HCT116 (cell line): Measurements from ENCODE around the gene C1orf115. TPM values are rescaled to one million over a fixed set of nuclear protein-coding genes. Genes with fewer than 3 reads are reported as not detected.

Source experiments
- CEBPB ChIP-seq: IDR thresholded peaks from 2 replicates; pipeline ENCODE4 v1.6.1; 2012; ENCODE audit warnings: low read depth
- ELF1 ChIP-seq: IDR thresholded peaks from 2 replicates; pipeline ENCODE4 v1.6.1; 2012; ENCODE audit warnings: low read depth, borderline replicate concordance
- JUND ChIP-seq: IDR thresholded peaks from 2 replicates; pipeline ENCODE4 v1.6.1; 2012
- POLR2AphosphoS5 ChIP-seq: IDR thresholded peaks from 2 replicates; pipeline ENCODE4 v1.6.1; 2011; ENCODE audit warnings: mild to moderate bottlenecking, low read depth, low read length, moderate library complexity
- ZFX ChIP-seq: fragments of 450-650 bp; IDR thresholded peaks from 2 replicates; pipeline ENCODE4 v1.6.1; 2017
- total RNA-seq: library from RNA; stranded (reverse); gene quantifications from one replicate; pipeline ENCODE4 v1.2.1, GENCODE V29; 2021; ENCODE audit not compliant: unreplicated experiment
- TF ChIP-seq, protein P1 (sequence below): IDR thresholded peaks from 2 replicates; pipeline ENCODE4 v1.6.1; 2012

Gene C1orf115
- total RNA-seq, 1 experiment from 2014 or later = 16.8 TPM

- TF ChIP-seq, protein P1, sequence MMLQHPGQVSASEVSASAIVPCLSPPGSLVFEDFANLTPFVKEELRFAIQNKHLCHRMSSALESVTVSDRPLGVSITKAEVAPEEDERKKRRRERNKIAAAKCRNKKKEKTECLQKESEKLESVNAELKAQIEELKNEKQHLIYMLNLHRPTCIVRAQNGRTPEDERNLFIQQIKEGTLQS = no peak
- TF ChIP-seq ZFX = peak; percentile 87
- TF ChIP-seq CEBPB = no peak
- TF ChIP-seq ELF1 = no peak
- TF ChIP-seq JUND = no peak
- TF ChIP-seq POLR2AphosphoS5 = peak; percentile 97
- TF ChIP-seq, all 23 proteins: peak for 7
Observed at GRCh38 chr1:220748089-220748934, 58.1 kb downstream of the C1orf115 start, which contains the start of gene MTARC2 (continued).

Other genes with a start within 250 kb of the C1orf115 start
- gene MARK1, start 162.2 kb upstream of the C1orf115 start, total RNA-seq = 3.6 TPM
- gene MTARC2, start 58.0 kb downstream of the C1orf115 start, total RNA-seq = 16.6 TPM
- gene MTARC1, start 96.5 kb downstream of the C1orf115 start, total RNA-seq = 26.5 TPM
- 1.8 TPM for gene HLX, start 189.1 kb downstream of the C1orf115 start, total RNA-seq